DMS53 treated with DMSO at 0.1 percent for 48 hours (cell line): Measurements from ENCODE around the gene SLC25A11.
A peak's percentile ranks its signal among the peaks of the same experiment; 100 is the strongest.
"Not testable (repeated sequence)": the region's sequence is repeated elsewhere in the genome, so short reads cannot be mapped to it uniquely, and the experiment has no call there.

Experiments
- DNase-seq: peaks from one replicate; lab custom pipeline; 2025; ENCODE audit not compliant: unreplicated experiment; lab: John Stamatoyannopoulos, UW

The SLC25A11 gene

DNA sequence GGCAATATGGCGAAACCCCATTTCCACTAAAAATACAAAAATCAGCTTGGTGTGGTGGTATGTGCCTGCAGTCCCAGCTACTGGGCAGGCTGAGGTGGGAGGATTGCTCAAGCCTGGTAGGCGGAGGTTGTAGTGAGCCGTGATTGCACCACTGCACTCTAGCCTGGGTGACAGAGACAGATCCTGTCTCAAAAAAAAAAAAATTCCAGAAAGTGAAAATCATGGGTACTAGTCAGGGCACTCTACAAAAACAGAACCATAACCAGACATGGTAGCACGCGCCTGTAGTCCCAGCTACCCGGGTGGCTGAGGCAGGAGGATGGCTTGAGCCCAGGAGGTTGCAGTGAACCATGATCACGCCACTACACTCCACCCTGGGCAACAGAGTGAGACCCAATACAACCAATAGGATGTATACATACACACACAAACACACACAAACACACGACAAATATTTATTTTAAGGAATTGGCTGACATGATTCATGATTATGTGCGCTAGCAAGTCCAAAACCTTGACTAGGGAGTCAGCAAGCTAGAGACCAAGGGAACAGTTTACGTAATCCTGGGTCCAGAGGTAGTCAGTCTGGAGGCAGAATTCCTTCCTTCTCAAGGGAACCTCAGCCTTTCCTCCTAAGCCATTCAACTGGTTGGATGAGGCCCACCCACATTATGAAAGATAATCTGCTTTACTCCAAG is 19.3 kb downstream of the SLC25A11 start:
- no peak for DNase-seq

DNA sequence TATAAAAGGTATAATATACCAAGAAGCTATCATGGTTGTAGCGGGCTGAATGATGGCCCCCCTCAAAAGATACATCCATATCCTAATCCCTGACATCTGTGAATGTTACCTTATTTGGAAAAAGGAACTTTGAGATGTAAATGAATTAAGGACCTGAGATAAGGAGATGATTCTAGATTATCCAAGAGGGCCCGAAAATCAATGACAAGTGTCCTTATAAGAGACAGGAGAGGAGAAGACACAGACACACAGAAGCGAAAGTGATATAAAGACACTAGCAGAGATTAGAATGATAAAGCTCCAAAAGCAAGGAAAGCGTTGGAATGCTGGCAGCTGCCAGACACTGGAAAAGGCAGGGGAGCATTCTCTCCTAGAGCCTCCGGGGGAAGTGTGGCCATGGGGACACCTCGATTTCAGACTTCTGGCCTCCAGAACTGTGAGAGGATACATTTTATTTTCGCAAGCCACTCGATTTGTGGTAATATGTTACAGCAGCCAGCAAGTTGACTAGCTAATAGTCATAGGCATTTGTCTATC is 20.3 kb downstream of the SLC25A11 start:
- no peak for DNase-seq

DNA sequence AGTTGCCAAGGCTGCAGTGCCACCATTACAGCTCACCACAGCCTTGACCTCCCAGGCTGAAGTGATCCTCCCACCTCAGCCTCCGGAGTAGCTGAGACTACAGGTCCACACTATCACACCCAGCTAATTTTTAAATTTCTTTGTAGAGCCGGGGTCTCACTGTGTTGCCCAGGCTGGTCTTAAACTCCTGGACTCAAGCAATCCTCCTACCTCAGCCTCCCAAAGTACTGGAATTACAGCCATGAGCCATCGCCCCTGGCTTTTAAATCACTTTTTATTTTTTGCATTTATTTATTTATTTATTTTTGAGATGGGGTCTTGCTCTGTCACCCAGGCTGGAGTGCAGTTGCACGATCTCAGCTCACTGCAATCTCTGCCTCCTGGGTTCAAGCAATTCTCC is 25.3 kb downstream of the SLC25A11 start:
- not testable (repeated sequence) for DNase-seq

DNA sequence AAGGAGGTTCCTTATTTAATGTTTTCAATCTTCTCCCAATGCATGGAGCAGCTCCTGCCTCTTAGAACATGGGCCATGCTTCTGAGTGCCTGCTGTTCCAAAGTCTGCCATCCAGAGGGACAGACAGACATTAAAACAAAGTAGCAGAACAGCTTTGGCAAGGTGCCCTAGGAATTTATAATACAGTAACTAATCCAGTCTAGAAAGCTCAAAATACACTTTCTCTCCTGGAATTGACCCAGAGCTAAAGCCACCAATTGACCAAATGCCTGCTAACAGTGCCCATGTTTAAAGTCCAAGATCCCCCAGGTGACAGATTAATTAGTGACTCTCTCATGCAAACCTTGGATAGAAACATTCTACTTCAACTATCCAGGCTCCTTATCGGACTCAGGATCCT is 25.9 kb downstream of the SLC25A11 start:
- no peak for DNase-seq

DNA sequence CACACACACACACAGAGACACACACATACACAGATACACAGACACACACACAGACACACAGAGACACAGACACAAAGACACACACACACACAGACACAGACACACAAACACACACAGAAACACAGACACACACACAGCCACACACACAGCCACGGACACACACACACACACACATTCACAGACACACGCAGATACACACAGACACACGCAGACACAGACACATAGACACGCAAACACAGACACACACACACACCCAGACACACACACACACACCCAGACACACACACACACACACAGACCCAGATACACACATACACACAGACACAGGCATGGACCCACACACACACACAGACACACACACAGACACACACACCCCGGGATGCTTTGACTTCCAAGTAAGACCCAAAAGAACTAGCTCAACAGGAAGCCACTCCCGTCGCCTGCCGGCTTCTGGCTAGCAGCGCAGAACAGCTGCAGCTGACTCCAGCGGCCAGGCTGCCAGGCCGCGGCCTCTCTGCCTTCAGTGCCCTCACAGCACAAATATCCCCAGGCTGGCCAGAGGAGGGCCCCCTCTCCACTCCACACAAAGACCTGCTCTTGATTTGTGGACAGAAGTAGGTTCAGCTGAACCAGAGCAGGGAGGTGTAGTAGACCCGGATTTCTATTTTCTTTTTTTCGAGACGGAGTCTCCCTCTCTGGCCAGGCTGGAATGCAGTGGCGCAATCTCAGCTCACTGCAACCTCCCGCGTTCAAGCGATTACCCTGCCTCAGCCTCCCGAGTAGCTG is 30.9 kb downstream of the SLC25A11 start:
- peak; percentile 81 for DNase-seq

DNA sequence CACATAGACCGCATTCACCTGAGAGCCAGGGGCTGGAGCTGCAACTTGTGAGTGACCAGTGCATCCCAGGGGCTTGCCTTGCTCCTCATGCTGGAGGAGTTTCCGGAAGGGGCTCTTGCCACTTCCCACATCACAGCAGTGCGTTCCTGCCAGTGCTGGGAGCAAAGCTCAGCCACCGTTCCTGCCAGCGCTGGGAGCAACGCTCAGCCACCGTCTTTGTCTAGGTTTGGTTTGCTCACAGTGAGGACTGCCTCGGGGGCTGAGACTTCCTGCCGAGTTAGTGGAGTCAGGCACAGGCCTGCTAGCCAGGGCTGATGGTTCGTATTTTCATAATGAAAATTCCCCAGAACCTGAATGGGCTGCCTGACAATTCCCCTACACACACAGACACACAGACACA is 31.5 kb downstream of the SLC25A11 start:
- no peak for DNase-seq

DNA sequence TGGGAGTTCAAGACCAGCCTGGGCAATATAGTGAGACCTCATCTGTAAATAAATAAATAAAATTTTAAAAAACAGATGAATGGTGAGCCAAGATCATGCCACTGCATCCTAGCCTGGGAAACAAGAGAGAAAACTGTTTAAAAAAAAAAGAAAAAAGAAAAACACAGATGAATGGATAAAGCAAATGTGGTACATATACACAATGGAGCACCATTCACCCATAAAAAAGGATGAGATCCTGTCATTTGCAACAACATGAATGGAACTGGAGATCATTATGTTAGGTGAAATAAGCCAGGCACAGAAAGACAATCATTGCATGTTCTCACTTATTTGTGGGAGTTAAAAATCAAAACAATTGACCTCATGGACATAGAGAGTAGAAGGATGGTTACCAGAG is 33.2 kb downstream of the SLC25A11 start:
- DNase-seq: not testable (repeated sequence)

DNA sequence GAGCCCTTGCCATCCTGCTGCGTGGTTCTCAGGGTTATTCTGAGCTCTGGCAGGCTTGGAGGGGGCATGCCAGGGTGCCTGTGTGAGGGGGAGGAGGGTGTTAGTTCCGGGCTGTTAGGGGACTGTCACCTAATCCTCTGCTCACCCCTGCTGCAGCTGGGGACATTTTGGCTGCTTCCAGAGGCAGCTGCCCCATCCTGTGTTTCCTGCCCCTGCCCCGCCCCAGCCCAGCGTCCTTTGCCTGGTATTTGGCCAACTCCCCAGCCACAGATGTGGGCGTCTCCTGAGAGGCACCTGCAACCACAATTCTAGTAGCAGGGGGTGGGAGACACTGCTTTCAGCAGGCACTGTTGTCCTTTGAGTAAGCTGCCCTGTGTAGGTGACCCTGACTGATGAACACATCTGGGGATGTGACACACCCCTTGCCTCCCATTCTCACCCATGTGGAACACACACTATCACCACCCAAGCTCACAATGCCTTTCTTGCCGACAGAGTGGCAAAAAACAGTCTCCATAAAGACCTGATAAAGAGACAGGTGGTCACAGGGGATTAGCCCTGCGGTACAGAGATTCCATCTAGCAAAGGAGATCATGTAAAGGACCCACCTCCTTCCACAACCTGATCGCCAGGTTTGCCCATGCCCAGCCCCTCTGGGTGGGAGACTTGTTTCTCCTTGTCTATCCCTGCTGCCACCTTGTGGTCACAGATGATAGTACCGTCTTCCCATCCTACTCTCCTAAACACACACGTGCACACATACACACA is 36.6 kb downstream of the SLC25A11 start, which contains the start of gene CHRNE:
Gene CHRNE, minus strand, starts transcription at position 48 of the 768 bp plus-strand sequence. Its CDS starts 35 bp downstream, at position 13.
- DNase-seq: peak; percentile 50

DNA sequence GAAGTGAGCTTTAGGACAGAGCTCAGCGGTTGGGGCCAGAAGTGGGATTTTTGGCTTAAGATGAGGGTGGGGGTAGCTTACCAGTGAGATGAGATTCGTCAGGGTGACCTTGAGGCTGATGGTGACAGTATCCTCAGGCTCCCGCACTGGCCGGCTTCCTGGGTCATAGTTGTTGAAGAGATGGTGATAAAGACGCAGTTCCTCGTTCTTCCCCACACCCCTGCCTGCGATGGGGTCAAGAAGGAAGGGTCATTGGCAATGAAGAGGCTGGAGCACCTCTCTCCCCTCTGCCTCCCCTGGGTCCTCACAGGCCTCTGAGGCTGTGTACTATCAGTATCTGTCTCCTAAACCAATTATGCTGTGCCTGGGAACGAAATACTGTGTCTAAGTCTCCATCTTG is 37.3 kb downstream of the SLC25A11 start:
- no peak for DNase-seq

DNA sequence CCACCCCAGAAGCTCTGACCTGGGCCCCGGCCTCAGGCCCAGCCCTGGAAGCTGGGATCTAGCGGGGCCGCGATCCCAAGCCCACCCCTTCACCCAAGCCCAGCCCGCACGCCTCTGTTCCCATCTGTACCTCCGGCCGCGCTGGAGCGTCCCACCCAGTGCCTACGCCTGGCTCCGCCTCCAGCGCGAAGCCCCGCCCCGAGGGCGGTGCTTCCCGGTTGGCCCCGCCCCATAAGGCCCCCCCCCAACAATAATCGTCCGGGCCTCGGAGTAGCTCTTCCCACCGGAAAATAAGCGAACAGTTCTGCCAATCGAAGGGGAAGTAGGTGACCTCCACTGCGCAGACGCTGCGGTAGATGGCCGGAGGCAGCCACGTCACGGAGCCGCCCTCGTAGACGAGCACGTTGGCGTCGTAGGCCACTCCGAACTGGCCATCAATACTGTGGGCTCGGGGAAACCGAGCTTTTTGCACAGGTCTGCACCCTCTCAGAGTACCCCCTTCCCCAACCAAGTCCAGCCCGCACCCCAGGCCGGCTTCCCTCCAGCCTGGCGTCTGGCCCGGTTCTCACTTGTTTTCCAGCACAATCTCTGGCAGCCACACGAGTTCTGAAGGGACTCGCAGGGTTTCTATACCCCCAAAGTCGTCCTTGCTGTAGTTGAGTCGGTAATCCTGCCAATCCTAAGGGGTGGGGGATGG is 38.0 kb downstream of the SLC25A11 start:
- DNase-seq: no peak

DNA sequence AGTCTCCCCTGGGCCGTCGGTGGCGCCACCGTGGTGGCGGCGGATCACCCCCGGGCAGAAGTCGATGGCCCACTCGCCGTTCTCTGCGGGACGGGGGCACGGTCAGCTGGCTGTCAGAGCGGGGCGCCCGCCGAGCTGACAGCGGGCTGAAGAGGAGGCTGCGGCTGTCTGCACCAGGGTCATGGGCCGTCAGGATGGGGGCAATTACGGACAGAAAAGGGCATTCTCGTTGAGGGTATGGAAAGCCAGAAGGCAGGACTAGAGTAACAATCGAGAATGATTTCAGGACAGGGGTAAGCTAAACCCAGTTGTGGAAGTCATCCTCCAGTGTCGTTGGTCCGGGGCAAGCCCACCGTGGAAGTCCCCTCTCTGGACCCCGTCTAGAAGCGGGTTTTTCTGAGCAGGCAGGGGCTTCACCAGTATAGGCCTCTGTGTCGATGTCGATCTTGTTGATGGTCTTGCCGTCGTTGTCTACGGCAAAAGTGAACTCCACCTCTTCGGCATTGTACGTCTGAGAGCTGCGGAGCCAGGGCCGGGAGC is 38.7 kb downstream of the SLC25A11 start:
- no peak for DNase-seq

DNA sequence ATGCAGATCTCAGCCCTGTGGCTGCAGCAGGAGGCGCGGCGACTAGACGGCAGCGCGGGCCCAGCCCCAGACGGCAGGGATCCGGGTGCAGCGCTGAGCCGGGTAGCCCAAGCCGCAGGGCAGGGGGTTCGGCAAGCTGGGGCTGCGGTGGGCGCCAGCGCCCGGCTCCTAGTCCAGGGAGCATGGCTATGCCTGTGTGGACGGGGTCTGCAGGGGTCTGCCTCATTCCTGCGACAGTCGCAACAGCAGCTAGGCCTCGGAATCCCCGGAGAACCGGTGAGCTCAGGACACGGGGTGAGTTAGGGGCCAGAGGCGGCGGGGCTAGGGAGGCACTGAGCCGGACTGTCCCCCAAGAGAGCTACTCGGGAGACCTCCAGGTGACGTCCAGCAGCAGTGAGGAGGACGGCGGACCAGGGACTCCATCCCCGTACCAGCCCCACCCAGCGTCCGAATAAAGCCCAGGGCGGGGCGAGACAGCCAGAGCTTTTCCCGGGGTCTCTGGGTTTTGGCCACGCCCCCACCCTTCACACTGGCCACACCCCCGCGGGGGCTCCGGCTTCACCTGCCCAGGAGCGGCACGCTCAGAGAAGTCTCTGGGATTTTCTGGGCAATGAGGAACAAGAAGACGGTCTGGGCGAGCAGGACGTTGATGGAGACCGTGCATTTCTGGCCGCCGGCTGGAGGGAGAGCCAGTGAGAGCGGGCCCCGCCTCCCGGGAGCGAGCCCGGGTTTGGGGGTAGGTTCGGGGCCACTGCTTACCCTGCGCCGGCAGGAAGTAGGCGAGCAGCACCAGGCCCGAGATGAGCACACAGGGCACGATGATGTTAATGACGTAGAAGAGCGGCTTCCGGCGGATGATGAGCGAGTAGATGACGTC is 39.4 kb downstream of the SLC25A11 start:
- no peak for DNase-seq

DNA sequence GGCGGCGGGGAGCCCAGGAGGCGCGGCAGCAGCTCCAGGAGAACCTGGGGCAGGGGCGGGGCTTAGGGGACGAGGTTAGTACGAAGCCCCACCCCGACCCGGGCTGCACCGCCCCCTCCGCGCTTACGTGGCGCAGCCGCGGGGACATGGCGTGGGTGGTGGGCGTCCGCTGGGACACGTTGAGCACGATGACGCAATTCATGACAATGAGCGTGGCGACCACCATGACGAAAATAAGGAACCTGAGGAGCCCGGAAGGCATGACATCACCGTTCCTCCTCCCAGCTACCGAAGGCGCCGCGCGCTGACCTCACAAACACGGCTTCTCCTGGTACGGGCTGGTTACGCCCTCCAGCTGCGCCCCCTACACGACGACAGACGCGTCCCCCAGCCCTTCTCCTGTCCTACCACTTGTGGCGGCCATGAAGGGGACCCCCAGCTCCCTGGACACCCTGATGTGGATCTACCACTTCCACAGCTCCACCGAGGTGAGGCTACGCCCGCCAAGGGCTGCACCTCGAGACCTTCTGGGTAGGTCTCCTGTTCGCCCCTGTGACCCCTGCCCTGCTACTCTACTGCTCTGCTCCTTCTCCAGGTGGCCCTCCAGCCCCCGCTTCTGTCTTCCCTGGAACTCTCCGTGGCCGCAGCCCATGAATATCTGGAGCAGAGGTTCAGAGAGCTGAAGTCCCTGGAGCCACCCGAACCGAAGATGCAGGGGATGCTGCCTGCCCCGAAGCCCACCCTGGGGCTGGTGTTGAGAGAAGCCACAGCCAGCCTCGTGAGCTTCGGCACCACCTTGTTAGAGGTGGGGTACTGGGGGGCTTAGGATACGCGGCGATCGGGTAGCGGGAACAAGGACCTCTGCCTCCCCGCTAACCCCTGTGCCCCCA is 40.3 kb downstream of the SLC25A11 start, which contains the start of gene C17orf107:
Gene C17orf107, plus strand, starts transcription at position 196 of the 890 bp plus-strand sequence. Its CDS starts 227 bp downstream, at position 423.
- peak; percentile 13 for DNase-seq

DNA sequence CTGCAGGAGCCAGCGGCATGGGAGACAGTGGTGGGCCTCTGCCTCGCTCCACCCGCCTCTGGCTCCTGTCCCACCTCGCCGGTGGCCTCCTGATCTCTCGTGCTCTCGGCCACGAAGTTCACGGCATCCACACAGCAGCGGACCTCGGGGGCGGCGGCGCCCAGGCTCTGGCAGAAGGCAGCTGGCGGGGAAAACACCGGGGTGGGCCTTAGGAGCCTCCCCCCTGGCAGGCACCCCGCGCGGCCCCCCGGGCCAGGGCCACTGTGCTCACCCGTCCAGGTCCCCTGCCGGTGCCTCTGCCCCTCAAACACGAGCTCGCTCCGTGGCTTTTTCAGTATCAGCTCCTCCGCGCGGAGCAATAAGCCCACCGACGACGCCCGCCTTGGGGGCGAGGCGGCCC is 40.9 kb downstream of the SLC25A11 start:
- no peak for DNase-seq

DNA sequence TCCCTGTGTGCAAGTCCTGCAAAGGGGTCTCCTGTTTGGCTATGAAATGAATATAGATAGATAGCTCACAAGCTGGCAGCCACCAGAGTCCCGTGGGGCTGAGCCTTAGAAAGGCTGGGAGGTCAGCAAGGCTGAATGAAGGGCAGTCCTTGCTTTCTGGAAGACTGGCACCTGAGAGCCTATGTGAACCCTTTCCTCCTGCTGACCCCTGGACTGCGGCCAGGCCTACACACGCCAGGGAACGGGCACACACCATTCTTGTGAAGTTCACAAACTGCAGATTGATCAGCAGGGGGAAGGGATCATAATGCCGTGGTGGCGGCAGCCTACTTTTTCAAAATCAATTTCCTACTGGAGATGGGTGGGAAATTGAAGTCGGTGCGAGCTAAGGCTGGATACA is 41.5 kb downstream of the SLC25A11 start:
- DNase-seq: no peak

DNA sequence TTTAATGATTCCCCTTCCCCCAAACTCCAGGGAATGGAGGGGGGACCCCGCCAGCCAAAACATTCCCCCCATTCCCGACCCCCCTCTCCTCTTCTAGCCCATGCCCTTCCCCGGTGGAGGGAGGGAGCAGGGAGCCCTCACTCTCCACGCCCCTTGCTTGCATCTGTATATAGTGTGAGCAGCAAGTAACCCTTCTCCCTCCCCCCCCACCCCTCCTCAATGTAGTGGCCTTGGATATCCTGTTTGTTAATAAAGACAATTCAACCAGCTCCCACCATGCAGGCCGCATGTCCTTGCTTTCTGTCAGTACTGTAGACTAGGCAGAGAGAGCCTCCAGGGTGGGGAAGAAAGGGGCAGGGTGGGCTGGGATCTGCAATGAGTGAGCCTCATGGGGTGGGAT is 42.1 kb downstream of the SLC25A11 start:
- DNase-seq: no peak

DNA sequence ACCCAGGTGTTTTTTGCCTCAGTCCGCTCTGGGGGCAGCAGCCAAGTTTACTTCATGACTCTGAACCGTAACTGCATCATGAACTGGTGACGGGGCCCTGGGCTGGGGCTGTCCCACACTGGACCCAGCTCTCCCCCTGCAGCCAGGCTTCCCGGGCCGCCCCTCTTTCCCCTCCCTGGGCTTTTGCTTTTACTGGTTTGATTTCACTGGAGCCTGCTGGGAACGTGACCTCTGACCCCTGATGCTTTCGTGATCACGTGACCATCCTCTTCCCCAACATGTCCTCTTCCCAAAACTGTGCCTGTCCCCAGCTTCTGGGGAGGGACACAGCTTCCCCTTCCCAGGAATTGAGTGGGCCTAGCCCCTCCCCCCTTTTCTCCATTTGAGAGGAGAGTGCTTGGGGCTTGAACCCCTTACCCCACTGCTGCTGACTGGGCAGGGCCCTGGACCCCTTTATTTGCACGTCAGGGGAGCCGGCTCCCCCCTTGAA is 42.6 kb downstream of the SLC25A11 start:
- no peak for DNase-seq
